NCI-H460 (cell line): ENCODE measurements around the gene KLHL14. TPM values are rescaled to one million over a fixed set of nuclear protein-coding genes. Genes with fewer than 3 reads are reported as not detected.
"Not testable (repeated sequence)": the region's sequence is repeated elsewhere in the genome, so short reads cannot be mapped to it uniquely, and the experiment has no call there.

Experiments used
- DNase-seq: peaks from one replicate; pipeline ENCODE4 v3.0.0-alpha.2; 2016; ENCODE audit warnings: low read depth; ENCODE audit errors: extremely low read depth
- polyA plus RNA-seq: library from polyadenylated mRNA; depleted of rRNA; stranded (reverse); fragments of >200 nt; gene quantifications from 2 replicates; pipeline ENCODE4 v1.2.3, GENCODE V29; 2014; cell fraction: nucleus; rRNA removed
- total RNA-seq: library from RNA; depleted of rRNA; stranded (reverse); fragments of >200 nt; shearing (Covaris generic); gene quantifications from 2 replicates; pipeline ENCODE4 v1.2.3, GENCODE V29; 2014; rRNA removed

KLHL14 gene, protein sequence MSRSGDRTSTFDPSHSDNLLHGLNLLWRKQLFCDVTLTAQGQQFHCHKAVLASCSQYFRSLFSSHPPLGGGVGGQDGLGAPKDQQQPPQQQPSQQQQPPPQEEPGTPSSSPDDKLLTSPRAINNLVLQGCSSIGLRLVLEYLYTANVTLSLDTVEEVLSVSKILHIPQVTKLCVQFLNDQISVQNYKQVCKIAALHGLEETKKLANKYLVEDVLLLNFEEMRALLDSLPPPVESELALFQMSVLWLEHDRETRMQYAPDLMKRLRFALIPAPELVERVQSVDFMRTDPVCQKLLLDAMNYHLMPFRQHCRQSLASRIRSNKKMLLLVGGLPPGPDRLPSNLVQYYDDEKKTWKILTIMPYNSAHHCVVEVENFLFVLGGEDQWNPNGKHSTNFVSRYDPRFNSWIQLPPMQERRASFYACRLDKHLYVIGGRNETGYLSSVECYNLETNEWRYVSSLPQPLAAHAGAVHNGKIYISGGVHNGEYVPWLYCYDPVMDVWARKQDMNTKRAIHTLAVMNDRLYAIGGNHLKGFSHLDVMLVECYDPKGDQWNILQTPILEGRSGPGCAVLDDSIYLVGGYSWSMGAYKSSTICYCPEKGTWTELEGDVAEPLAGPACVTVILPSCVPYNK
- total RNA-seq: 0.49 and 0.54 TPM in 2 replicates
- polyA plus RNA-seq: 0.30 and 1.2 TPM in 2 replicates

DNA sequence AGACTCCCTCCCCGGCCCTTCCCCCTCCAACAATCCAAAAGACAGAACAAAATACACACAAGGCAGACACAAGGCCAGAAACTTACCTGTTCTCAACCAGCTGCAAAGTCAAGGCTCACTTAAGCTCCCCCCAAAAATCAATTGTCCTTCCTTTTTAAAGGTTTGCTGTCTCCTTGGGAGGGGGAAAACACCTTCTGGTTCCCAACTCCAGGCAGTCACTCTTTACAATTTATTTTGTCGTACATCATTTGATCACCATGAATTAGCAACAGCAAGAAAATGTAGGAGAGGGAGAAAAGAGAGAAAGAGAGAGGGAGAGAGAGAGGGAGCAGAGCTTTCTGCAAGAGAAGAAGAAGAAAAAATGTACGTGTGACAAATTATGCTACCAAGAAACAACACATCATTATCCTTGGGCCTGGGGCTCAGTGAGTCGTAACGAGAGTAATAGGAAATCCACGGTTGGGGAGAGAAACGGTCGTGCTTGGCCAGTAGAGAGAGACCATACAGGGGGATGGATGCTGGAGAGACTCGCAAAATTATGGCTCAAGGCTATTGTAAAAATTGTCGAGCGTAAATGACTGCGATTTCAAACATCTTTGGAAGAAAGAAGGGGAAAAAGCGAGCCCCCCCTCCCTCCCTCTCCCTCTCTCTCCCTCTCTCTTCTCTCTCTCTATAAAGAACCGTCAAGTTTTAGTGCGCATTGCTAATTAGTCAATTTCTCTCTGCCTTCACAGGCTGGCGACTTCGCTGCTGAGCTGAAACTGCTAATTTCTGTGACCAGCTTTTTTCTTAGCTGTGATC lies at the start of gene KLHL14:
Gene KLHL14 (minus strand): TSS at position 443 of the 801 bp plus-strand sequence. CDS start 2,432 bp downstream, outside the sequence.
- DNase-seq: no peak

DNA sequence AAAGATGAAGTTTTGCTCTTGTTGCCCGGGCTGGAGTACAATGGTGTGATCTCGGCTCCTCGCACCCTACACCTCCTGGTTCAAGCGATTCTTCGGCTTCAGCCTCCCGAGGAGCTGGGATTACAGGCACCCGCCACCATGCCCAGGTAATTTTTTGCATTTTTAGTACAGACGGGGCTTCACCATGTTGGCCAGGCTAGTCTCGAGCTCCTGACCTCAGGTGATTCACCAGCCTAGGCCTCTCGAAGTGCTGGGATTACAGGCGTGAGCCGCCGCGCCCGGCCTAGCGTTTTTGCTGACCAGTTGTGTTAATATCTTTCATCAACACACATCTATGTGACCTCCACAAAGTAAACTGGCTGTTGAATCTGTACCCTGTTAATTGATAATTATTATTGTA lies 49.4 kb upstream of the KLHL14 start:
- DNase-seq: no peak

DNA sequence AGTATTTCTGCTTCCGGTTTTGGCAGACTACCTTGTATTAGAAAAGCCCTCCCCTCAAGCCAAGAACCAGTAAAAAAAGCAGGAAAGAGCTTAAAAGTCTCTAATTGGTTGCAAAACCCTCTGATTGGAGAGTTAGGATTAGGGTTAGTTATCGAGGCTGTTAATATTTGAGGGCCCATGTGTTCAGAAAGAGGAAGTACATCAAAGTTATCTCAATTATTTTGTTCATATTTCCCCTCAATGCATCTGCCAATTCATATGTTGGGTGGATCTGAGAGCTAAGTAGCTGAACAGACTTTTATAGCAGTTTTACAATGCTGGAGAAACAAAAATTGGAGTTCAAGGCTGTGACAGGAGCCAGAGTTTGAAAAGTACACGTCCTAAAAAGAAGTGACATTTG lies 43.1 kb upstream of the KLHL14 start:
- DNase-seq: no peak

DNA sequence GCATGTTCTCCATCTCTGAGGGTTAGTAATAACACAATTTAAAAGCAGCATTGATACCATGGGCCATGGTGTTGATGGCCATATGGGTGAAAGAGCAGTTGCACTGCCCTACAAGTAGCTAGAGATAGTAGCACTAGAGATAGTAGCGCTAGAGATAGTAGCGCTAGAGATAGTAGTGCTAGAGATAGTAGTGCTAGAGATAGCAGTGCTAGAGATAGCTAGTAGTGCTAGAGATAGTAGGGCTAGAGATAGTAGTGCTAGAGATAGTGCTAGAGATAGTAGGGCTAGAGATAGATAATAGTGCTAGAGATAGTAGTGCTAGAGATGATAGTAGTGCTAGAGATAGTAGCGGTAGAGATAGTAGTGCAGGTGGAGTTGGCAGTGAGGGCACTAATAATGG lies 39.5 kb upstream of the KLHL14 start:
- DNase-seq: no peak

DNA sequence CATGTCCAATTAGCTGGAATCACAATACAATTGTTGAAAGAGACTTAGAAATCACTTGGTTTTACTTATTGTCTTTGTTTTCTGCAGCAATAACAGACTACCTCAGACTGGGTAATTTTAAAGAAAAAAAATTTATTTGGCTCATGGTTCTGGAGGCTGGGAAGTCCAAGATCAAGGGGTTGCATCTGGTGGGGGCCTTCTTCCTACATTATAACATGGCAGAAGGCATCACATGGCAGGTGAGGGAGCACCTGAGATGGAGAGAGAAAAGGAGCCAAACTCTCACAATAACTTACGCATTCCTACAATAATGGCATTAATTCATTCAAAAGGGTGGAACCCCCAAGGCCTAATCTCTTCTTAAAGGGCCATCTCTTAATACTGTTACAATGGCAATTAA lies 37.5 kb upstream of the KLHL14 start:
- no peak for DNase-seq

DNA sequence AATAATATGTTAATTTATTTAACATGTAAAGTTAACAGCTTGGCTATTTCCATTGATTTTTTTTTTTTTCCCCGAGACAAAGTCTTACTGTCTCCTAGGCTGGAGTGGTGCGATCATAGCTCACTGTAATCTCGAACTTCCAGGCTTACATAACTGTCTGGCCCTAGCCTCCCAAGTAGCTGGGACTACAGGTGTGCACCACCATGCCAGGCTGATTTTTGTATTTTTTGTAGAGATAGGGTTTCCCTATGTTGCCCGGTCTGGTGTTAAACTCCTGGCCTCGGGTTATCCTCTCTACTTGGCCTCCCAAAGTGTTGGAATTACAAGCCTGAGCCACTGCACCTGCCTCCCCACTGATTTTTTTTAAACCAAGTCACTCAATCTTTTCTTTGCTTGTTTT lies 32.5 kb upstream of the KLHL14 start:
- DNase-seq: no peak

DNA sequence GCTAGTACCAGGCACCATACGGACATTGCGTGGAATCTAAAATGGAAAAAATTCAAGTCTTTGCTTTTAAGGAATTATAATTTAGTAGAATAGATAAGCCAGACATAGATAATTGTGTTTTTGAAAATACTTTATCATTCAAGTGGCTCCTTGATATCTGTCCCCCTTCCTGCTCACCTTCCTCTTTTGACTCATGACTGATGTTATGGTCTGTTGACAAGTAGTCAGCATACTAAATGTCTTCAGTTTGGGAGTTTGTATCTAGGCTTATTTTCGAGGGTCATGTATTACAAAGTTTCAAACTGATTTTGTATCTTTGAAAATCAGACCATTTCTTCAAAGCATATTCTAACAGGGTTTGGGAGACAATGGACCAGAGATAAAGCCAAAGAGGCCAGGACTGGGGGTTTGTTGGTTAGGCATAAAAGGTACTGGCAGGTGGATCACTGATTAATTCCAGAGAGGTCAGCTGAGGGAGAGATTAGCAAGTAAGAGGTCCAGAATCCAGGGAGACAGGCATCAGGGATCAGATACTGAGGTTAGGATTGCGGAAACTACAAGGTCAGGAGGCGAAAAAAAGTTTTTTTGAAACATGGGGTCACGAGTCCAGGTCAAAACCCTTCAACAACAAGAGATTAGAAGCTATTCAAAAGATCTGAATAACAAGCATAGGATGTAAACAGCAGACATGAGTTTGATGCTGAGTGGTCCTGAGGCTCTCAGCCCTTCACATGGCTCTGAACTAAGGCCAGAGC lies 31.5 kb upstream of the KLHL14 start:
- DNase-seq: no peak

DNA sequence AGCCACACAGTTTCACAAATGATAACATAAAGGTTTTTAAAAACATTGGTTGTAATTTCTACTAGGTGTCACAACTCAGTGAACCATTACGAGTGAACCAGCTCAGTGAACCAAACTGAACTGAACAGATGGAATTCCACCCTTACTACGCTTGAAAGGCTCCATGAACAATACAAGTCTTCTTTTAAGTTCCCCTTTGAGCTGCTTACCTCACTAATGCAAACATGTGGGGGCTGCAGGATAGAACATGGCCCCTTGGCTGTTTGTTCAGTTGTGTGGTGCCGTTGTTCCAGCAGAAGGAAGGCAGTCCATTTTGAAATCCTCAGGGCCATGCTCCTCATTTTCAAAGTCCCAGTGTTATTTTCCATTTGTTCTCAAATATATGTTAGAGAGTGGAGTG lies 30.7 kb upstream of the KLHL14 start:
- no peak for DNase-seq

DNA sequence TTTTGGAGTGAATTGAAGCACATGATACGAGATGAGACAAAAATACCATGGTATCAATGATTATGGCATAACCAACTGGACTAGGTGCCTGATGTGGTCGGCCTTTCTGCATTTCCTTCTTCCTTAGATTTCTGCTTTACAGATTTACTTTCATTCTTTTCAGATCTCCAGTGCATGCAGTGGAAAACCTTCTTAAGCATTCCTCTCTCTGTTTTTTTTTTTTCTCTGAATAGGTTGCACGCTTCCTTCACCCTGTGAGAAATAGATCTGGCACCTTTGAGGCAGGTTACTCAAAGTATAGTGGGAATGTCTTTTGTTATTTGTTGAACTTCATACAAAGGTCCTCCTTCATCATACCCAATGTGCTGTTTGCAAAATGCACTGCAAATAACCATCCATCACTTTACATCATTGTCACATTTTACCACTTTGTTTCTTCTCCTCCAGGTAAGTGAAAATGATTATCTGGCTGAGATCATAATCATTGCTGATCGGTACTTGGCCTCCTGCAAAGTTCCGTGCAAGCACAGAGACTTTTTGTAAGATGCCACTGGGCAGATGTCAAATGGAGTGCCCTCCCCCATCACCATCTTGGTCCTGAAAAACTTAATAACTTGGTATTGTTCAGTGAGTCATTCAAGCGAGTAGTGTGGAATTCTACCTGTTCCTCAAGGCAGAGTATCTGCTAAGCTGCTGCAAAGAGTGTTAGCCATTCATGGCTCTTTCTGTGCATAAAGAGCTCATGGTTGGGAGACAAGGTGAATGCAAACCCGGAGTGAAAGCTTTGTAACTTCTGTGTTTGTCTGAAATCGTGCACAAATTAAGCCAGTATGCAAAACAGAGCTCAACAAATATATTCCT lies 30.0 kb upstream of the KLHL14 start:
- no peak for DNase-seq

DNA sequence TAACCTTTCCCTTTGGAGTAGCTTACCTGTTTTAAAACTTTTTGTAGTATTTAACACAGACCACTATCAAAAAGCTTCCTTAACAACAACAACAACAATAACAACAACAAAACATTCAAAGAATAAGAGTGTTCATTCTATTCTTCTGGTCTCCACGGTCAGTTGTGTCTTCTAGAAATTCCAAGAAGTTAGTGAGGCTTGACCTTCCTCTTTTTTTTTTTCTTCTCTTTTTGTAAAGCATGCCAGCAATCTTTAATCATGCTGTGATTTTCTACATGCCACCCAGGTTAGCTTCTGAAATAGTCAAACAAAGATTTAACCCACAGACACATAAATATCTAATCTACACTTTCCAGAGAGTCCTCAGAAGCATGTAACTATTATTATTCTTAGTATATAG lies 28.4 kb upstream of the KLHL14 start:
- no peak for DNase-seq

DNA sequence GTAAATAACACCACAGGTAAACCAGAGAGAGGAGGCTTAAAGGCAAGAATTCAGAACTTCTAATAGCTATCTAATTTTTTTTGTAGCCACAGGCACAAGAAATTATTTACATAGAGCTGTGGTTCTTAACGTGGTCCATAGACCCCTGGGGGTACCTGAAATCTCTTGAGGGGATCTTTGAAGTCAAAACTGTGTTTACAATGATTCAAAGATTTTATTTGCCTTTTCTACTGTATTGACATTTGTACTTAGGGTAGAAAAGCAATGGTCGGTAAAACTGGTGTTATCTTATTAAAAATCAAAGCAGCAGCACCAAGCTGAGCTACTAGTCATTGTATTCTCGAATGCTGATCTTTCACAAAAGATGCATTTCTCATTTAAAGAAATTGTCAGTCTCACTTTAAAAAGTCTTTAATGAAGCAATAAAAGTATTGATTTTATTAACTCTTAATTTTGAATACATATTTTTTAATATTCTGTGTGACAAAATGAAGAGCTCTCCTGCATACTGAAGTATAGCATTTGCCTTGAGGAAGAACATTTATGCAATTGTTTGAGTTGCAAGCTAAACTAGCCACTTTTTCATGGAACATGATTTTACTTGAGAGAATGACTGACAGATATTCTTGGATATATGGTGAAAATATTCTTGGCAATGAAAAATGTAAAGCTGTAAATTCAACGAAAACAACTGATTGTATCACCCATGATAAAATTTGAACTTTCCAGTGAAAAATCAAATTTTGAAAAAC lies 25.6 kb upstream of the KLHL14 start:
- DNase-seq: no peak

DNA sequence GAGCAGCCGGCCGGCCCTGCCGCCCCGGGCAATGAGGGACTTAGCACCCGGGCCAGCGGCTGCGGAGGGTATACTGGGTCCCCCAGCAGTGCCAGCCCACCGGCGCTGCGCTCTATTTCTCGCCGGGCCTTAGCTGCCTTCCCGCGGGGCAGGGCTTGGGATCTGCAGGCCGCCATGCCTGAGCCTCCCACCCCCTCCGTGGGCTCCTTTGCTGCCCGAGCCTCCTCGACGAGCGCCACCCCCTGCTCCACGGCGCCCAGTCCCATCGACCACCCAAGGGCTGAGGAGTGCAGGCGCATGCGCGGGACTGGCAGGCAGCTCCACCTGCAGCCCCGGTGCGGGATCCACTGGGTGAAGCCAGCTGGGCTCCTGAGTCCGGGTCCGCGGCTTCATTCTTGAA lies 21.8 kb upstream of the KLHL14 start:
- DNase-seq: not testable (repeated sequence)

DNA sequence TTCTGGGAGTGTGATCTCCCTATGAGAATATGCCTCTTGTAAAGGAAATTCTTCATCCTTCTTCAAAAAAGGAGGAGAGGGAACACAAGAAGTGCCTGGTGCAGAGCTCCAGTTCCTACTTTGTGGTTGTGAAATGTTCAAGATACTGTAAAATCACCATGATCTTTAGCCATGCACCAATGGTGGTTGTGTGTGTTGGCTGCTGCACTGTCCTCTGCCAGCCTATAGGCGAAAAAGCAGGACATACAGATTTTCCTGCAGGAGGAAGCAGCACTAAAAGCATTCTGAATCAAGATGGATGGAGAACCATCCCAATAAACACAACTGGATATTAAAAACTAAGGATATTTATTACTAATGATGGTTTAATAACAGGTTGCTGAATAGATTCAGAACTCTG lies 6.2 kb upstream of the KLHL14 start:
- DNase-seq: no peak

DNA sequence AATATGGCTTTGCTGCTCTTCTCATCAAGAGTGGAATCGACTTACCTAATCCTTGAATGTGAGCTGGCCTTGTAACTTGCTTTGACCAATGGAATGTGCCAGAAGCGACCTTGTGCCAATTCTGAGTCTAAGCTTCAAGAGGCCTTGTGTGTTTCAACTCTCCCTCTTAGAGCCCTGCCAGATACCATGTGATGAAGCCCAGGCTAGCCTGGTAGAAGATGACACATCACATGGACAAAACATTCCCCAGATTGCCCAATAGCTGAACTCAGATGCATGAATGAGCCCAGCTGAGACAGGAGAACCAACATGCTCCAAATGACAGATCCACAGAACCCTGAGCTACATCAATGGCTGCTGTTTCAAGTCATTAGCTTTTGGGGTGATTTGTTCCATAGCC lies 4.2 kb upstream of the KLHL14 start:
- DNase-seq: no peak

DNA sequence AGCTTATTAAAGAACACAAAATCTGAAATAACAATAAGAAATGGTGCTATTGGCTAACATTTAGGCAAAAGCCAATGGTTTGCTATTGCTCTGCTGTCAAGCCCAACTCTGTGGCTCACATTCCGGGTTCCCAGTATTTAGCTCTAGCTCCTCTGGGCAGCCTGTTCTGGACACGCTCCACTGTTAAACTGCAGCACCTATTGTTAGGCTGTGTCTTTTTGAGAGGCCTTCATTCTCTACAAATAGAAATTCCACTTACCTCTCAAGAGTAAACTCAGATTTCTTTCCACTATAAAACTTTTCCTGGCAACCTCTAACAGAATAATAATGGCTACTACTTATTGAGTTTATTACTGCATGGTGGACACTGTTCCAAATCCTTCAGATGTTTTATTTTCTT lies 3.7 kb upstream of the KLHL14 start:
- DNase-seq: no peak

DNA sequence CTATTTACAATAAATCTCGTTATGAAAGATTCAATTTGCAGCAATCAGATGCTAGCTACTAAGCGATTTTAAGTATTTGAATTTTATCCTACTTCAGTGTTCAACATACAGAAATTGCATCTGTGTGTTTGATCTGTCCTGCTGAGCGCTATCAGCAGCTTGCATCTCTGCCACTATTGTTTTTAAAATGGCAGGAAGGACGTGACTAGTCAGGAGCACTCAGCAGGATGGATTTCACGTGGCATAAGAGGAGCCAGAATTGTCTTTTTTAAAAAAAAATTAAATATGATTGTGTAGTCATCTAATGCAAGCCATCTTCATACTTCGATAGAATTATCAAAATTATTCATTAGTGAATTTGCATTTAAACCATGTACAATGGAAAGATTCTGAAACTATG lies 2.8 kb upstream of the KLHL14 start:
- no peak for DNase-seq

DNA sequence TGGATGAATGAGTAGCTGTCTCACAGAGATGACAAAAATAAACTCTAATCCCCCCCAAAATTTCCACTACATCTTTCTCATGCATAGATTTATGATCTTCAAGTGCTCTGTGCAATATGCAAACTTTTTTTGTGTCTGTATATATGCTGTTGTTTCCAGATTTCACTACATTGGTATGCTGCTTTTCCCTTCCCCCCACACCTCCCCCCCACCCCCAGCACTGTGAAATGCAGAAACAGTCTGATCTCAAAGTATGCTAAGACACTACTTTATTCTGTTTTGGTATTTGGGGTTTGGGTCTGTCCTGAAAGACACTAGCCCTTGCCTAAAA lies 524 bp upstream of the KLHL14 start:
- DNase-seq: no peak

DNA sequence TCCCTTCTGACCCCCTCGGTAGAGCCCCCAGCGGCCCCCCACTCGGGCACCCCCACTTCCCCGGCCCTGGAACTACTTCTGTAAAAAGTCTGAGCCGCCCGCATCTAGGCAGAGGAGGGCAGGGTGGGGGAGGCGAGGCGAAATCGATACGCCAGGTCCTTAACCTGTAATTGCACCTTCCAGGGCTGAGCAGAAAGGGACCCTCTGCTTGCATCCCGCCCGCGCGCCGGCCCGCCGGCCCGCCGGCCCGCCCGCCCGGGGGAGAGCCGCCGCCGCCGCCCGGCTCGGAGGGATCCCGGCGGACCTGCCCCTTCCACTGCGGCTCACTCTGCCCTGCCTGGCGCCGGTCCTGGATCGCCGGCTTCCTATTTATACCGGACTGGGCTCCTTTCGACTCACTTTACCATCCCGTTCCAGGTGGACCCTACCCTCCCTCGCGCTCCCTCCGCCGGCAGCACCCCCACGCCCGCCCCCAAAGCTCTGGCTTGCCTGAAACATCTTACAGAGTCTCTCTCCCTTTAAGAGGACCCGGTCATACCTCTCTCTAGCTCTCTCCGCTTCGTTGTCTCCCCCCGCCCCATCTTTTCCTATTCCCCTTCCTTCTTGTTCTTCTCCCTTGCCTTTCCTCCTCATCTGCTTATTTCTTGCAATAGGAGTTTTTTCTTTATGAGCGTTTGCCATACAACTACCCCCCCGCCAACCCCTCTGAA lies 797 bp downstream of the KLHL14 start:
- DNase-seq: no peak
